PC-9 (cell line): Measurements from ENCODE around the gene KREMEN1. TPM values are rescaled to one million over a fixed set of nuclear protein-coding genes. Genes with fewer than 3 reads are reported as not detected.

Source experiments
- BruUV-seq: library from RNA; stranded (reverse); fragments of 400-500 nt; replicated peaks from 2 replicates; lab custom pipeline; 2021; lab: Mats Ljungman, UMichigan
- CTCF ChIA-PET: fragments of 300-600 bp; sonication (Branson Sonifier 250); formaldehyde crosslinking; loops from one replicate; lab custom pipeline; 2022; ENCODE audit warnings: antibody characterized with exemption; lab: Charles Lee
- POLR2A ChIA-PET: fragments of 300-600 bp; sonication (Branson Sonifier 250); formaldehyde crosslinking; loops from one replicate; lab custom pipeline; 2022; ENCODE audit warnings: antibody characterized with exemption; ENCODE audit not compliant: unreplicated experiment; lab: Charles Lee
- DNase-seq, 2 experiments: peaks; one replicate each; pipeline versions ENCODE4 v3.0.0 to v3.0.0-alpha.2; 2015 to 2022; ENCODE audit warnings: mixed read lengths in 1 of 2
- H2AFZ ChIP-seq: fragments of 200-600 bp; sonication (generic); 2 replicates; pipeline ENCODE4 v1.8.1; 2017; ENCODE audit warnings: antibody characterized with exemption
- H3F3A ChIP-seq: fragments of 200-600 bp; sonication (generic); 2 replicates; pipeline ENCODE4 v1.8.1; 2017; ENCODE audit warnings: antibody characterized with exemption, mild to moderate bottlenecking, low read depth; ENCODE audit not compliant: insufficient read depth
- H3K27ac ChIP-seq: fragments of 200-600 bp; sonication (generic); 2 replicates; pipeline ENCODE4 v1.6.1; 2016; ENCODE audit warnings: mixed run types
- H3K27me3 ChIP-seq: fragments of 200-600 bp; sonication (generic); 2 replicates; pipeline ENCODE4 v1.6.1; 2016; ENCODE audit warnings: low read depth, mixed run types; ENCODE audit not compliant: insufficient read depth
- H3K36me3 ChIP-seq: fragments of 200-600 bp; sonication (generic); 2 replicates; pipeline ENCODE4 v1.6.1; 2016; ENCODE audit warnings: low read depth, mixed run types
- H3K4me1 ChIP-seq: fragments of 200-600 bp; sonication (generic); replicated peaks from 2 replicates; pipeline ENCODE4 v1.6.1; 2016; ENCODE audit warnings: mixed run types; ENCODE audit not compliant: insufficient read depth
- H3K4me2 ChIP-seq: fragments of 200-600 bp; sonication (generic); 2 replicates; pipeline ENCODE4 v1.6.1; 2017; ENCODE audit warnings: mixed run types
- H3K4me3 ChIP-seq: fragments of 200-600 bp; sonication (generic); 2 replicates; pipeline ENCODE4 v1.6.1; 2016; ENCODE audit warnings: mixed run types
- H3K79me2 ChIP-seq: fragments of 200-600 bp; sonication (generic); 2 replicates; pipeline ENCODE4 v1.6.1; 2017; ENCODE audit warnings: low read depth, mixed run types
- H3K9me2 ChIP-seq: fragments of 200-600 bp; sonication (generic); 2 replicates; pipeline ENCODE4 v1.8.1; 2017; ENCODE audit warnings: mild to moderate bottlenecking; ENCODE audit not compliant: insufficient read depth
- H3K9me3 ChIP-seq: fragments of 200-600 bp; sonication (generic); 2 replicates; pipeline ENCODE4 v1.8.1; 2016; ENCODE audit warnings: low read depth; ENCODE audit not compliant: insufficient read depth
- H4K20me1 ChIP-seq: fragments of 200-600 bp; sonication (generic); 2 replicates; pipeline ENCODE4 v1.8.1; 2017; ENCODE audit not compliant: insufficient read depth
- EZH2 ChIP-seq: fragments of 200-600 bp; sonication (generic); IDR thresholded peaks from 2 replicates; pipeline ENCODE4 v1.8.0; 2017; ENCODE audit warnings: antibody characterized with exemption, low read depth
- intact Hi-C: fragments of 100-400 bp; cut with micrococcal nuclease; formaldehyde crosslinking; loops from one replicate; pipeline ENCODE4 v1.10.0; 2022; ENCODE audit not compliant: unreplicated experiment
- total RNA-seq: library from RNA; stranded (reverse); gene quantifications from 2 replicates; pipeline ENCODE4 v1.2.3, GENCODE V29; 2021
- TF ChIP-seq, protein P1 (sequence below): fragments of 200-600 bp; sonication (generic); conservative IDR thresholded peaks from 2 replicates; pipeline ENCODE4 v1.6.1; 2017; ENCODE audit warnings: mixed run types, antibody characterized with exemption, mild to moderate bottlenecking, moderate library complexity

Gene KREMEN1
- total RNA-seq, 1 experiment from 2014 or later: 6.1 TPM

DNA sequence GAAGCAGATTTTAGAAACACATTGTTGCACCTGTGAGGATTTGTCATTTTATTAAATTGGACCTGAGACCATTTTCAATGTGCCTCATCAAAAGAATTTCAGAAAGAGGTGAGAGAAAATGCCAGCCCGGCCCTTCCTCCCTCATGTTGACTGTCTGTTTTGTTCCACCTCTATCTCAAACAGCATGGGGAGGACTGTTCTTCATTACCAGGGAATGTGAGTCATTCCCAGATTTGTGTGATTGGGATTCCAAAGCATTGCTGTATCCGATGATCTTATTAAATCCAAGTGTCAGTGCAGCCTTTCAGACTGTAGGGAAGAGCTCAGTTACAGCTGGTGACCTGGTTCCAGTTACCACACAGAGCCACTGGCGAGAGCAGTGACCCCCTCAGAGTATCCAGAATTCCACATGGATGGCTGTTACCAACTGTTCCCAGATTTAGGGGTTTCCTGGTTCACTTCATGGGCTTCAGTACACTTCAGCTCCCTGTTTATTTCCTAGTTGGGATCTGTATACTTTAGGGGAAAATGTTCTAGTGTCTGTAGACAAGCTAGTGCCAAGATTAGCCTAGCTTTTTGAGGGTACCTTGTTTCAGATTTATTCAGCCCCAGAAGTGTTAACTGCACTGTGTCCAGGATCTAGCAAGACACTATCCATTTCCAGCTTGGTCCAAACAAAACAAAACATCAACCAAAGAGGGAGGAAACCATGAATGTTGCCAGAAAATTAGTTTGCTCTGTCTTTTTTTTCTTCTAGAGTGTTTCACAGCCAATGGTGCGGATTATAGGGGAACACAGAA, 20.9 kb downstream of the KREMEN1 start:
- no peaks in the 10 kb centered on the region for H3F3A ChIP-seq
- H3K9me3 ChIP-seq: no peaks in the 10 kb centered on the region
- DNase-seq: no peak
- H2AFZ ChIP-seq: no peak overlapping the region
- no peak overlapping the region for H3K27ac ChIP-seq
- POLR2A ChIA-PET: interaction anchor here (0.7 kb wide), 1 partner anchor 733 kb away, joined by 11 read pairs; no protein-coding TSS in a partner anchor
- BruUV-seq: no TSS peak
- H3K4me3 ChIP-seq: no peak overlapping the region
- intact Hi-C loops: no loop called here
- H3K4me1 ChIP-seq: peaks cover 10% of the 10 kb centered on the region; the same call in 1 of the 2 replicates
- H4K20me1 ChIP-seq: no peaks in the 10 kb centered on the region
- H3K36me3 ChIP-seq: no peaks in the 10 kb centered on the region
- no peaks in the 10 kb centered on the region for H3K27me3 ChIP-seq
- CTCF ChIA-PET: no interaction called here
- H3K4me2 ChIP-seq: no peak overlapping the region
- TF ChIP-seq, protein P1, sequence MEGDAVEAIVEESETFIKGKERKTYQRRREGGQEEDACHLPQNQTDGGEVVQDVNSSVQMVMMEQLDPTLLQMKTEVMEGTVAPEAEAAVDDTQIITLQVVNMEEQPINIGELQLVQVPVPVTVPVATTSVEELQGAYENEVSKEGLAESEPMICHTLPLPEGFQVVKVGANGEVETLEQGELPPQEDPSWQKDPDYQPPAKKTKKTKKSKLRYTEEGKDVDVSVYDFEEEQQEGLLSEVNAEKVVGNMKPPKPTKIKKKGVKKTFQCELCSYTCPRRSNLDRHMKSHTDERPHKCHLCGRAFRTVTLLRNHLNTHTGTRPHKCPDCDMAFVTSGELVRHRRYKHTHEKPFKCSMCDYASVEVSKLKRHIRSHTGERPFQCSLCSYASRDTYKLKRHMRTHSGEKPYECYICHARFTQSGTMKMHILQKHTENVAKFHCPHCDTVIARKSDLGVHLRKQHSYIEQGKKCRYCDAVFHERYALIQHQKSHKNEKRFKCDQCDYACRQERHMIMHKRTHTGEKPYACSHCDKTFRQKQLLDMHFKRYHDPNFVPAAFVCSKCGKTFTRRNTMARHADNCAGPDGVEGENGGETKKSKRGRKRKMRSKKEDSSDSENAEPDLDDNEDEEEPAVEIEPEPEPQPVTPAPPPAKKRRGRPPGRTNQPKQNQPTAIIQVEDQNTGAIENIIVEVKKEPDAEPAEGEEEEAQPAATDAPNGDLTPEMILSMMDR: no peak
- no peak for TF ChIP-seq EZH2
- no peaks in the 10 kb centered on the region for H3K9me2 ChIP-seq
- no peaks in the 10 kb centered on the region for H3K79me2 ChIP-seq

DNA sequence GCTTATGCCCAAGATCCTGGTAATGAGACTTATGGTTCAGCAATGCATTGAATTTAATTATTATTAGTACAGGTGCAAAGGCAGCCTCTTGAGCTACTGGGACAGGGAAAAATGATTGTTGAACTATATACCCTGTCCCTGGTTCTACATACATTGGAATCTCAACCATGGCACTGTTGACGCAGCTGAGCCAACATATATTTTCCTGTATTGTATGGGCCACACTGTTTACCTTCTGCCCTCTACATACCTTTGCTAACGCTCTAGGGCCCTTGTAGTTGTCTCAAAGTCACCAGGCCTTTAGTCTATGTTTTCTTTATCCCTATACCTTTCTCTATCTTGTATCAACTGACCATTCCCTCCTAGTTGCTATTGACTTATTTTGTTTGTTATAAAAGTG, 22.6 kb downstream of the KREMEN1 start:
- no peaks in the 10 kb centered on the region for H3F3A ChIP-seq
- no peaks in the 10 kb centered on the region for H3K36me3 ChIP-seq
- no peak for DNase-seq
- no peak overlapping the region for H2AFZ ChIP-seq
- no peaks in the 10 kb centered on the region for H3K79me2 ChIP-seq
- no peaks in the 10 kb centered on the region for H3K9me2 ChIP-seq
- H3K4me3 ChIP-seq: no peak overlapping the region
- H3K27me3 ChIP-seq: no peaks in the 10 kb centered on the region
- intact Hi-C loops: no loop called here
- BruUV-seq: no TSS peak
- H3K4me1 ChIP-seq: peaks cover 10% of the 10 kb centered on the region; the same call in 1 of the 2 replicates
- TF ChIP-seq EZH2: no peak
- TF ChIP-seq, protein P1: no peak
- ChIA-PET POLR2A (no interaction called here), CTCF (no interaction called here)
- no peaks in the 10 kb centered on the region for H3K9me3 ChIP-seq
- H4K20me1 ChIP-seq: no peaks in the 10 kb centered on the region
- no peak overlapping the region for H3K4me2 ChIP-seq
- no peak overlapping the region for H3K27ac ChIP-seq

DNA sequence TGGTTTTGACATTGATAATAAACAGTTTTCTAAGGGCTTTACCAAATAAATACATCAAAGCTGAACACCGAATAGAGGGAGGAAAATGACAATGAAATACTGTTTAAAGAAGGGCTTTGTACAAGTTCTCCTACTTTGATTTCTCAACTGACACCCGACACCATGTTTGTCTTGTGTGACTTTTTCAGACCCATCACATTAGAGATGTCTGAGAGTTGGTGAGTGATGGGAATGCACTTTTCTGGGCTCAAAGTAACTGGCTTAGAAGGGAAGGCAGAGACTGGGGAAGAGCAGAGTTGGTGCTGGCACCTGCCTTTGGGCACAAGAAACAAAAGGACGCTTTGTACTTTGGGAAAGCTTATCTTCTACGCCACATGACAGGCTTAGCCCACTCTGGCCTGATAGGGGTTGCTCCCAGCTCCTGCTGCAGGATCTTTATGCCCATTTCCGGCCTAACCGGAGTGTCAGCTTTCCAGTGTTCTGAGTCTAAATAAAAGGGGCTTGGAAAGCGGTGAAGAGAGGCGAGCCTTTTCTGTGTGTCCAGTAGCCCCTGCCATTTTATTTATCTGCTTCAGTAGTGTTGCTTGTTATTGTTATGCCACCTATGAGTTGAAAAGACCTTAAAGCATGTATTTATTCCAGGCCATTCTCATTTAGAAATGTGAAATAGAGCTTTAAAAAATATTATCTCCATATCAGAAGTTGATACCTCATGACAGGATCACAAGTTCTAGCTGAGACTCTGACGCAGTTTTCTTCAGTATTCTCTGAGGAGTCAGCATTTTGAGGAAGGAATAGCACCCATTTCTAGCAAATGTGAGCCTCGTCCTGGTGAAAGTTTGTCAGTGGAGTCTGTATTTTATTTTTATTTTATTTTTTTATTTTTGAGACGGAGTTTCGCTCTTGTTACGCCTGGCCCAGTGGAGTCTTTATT, 24.2 kb downstream of the KREMEN1 start:
- no TSS peak for BruUV-seq
- Histone ChIP-seq H3K27me3 (no peaks in the 10 kb centered on the region), H3K36me3 (no peaks in the 10 kb centered on the region), H3K4me1 (peaks cover 10% of the 10 kb centered on the region; the same call in 1 of the 2 replicates), H3K4me2 (no peak overlapping the region), H3K27ac (no peak overlapping the region), H3K4me3 (no peak overlapping the region), H3K79me2 (no peaks in the 10 kb centered on the region), H3F3A (no peaks in the 10 kb centered on the region), H4K20me1 (no peaks in the 10 kb centered on the region), H3K9me2 (no peaks in the 10 kb centered on the region), H2AFZ (no peak overlapping the region), H3K9me3 (no peaks in the 10 kb centered on the region)
- ChIA-PET POLR2A (interaction anchor here (0.6 kb wide), 1 partner anchor 1144 kb away, joined by 4 read pairs; no protein-coding TSS in a partner anchor), CTCF (no interaction called here)
- intact Hi-C loops: no loop called here
- TF ChIP-seq EZH2: no peak
- TF ChIP-seq, protein P1: no peak
- DNase-seq: no peak
